Mesendoderm (in vitro differentiated cells): ENCODE data around the gene KATNAL1. TPM values are rescaled to one million over a fixed set of nuclear protein-coding genes. Genes with fewer than 3 reads are reported as not detected.

Source experiments
- small RNA-seq: library from polyadenylated mRNA; stranded (forward); fragments of <200 nt; extraction: miRNeasy Mini kit (QIAGEN cat#:217004); gene quantifications from one replicate; pipeline ENCODE3, GENCODE V24; 2013; ENCODE audit not compliant: insufficient read depth

Gene KATNAL1

Small RNAs within 50 kb of the gene (small RNA-seq; reads per million reads assigned to genes)
- not detected for gene RNU6-64P
